ENCODE measurements around the gene HOXD8.

GRCh38 chr2:176135035-176135440 lies 5.5 kb downstream of the HOXD8 start:
- TF ChIP-seq CTCF (conservative IDR thresholded peaks at IDR 0.05; ENCODE audit: low read depth, low read length) = no peak; the same call in 1 of the 2 replicates
- TF ChIP-seq EZH2 (IDR thresholded peaks at IDR 0.05; ENCODE audit: low read length, unreplicated experiment) = no peak
